GM18505 (cell line): ENCODE measurements around the gene PPP2R5C.
"Not testable (repeated sequence)": the region's sequence is repeated elsewhere in the genome, so short reads cannot be mapped to it uniquely, and the experiment has no call there.

Experiments used
- ATAC-seq: cut with Tn5 transposase; IDR thresholded peaks from one replicate; pipeline ENCODE4 v1.9.1; 2021; ENCODE audit not compliant: unreplicated experiment
- POLR2A ChIP-seq: IDR thresholded peaks from 4 replicates; pipeline ENCODE4 v1.6.1; 2011; ENCODE audit warnings: borderline replicate concordance; ENCODE audit not compliant: insufficient read depth, insufficient read length; ENCODE audit errors: extremely low read depth

PPP2R5C gene

GRCh38 chr14:101961746-101962502 lies 200.4 kb downstream of the PPP2R5C start:
- ATAC-seq, result no peak
- no peak for TF ChIP-seq POLR2A

GRCh38 chr14:101962503-101962874 lies 201.0 kb downstream of the PPP2R5C start:
- no peak for ATAC-seq
- no peak for TF ChIP-seq POLR2A

DNA sequence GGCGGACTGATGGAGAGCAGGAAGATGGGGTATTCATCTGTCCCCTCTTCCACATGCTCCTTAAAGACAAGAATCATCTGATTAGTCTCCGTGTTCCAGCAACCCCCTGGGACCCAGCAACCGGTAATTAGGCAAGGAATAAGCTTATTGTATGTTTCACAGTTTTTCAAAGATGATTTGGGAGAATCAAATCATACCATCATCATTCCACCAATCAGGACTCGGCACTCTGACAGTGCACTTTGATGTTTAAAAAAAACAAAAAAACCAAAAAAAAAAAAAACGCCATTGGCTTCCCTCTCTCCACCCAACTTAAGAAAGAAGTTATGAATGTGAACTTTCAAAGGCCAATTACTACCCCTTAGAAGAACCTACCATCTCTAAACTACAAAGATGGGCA lies 201.5 kb downstream of the PPP2R5C start:
- no peak for ATAC-seq

GRCh38 chr14:101963656-101964296 lies 202.3 kb downstream of the PPP2R5C start:
- no peak for TF ChIP-seq POLR2A

More for the DNA sequence above, 201.5 kb downstream of the PPP2R5C start:
- no peak for TF ChIP-seq POLR2A

GRCh38 chr14:101964297-101965180 lies 203.0 kb downstream of the PPP2R5C start, which contains the start of gene DYNC1H1:
TSS of gene DYNC1H1 (plus strand) at chr14:101964573. CDS start at chr14:101964692, 119 bp downstream.
- TF ChIP-seq POLR2A, result peak; percentile 92
- peak; percentile 83 for ATAC-seq

More at GRCh38 chr14:101963656-101964296, 202.3 kb downstream of the PPP2R5C start:
- ATAC-seq, result no peak

DNA sequence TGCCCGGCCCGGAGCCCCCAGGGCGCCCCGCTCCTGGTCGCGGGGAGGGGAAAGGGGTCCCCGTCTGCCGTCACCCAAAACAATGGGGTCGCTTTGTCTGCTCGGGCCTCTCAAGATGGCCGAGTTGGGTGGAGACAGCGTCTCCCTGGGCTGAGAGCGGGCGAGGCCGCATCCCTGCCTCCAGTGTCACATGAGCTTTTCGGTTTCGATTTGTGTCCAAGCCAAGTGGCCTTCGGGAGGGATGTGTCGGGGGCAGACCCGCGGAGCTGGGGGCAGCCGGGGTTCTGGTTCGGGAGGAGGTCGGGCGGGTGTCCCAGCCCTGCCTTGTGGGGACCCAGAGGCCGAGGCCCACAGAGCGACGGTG lies 203.7 kb downstream of the PPP2R5C start:
- TF ChIP-seq POLR2A, result peak; percentile 56
- ATAC-seq, result peak; percentile 37

- ATAC-seq, result no peak
- TF ChIP-seq POLR2A, result no peak
Measured at GRCh38 chr14:101965770-101966722, 204.5 kb downstream of the PPP2R5C start.

DNA sequence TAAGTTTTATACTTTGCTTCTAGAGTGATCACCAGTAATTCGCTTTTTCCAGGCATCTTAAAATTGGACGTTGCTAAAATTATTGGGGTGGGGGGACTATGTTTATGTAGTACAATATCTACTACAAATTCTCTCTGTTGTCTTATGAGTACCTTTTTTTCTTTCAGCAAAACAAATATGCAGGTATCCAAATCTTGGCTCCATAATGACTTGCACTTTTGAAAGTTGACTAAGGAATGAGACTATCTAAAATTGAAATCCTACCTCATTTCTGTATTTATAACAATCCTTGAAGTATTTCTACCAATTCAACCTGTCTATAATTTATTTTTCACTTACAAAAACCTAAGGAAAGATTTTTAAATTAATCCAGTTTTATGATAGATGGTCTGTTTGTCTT lies 205.2 kb downstream of the PPP2R5C start:
- no peak for ATAC-seq
- no peak for TF ChIP-seq POLR2A

- no peak for ATAC-seq
- no peak for TF ChIP-seq POLR2A
Measured at GRCh38 chr14:101968186-101968585, 206.7 kb downstream of the PPP2R5C start.

- no peak for TF ChIP-seq POLR2A
- no peak for ATAC-seq
Measured at GRCh38 chr14:101969481-101969880, 208.0 kb downstream of the PPP2R5C start.

DNA sequence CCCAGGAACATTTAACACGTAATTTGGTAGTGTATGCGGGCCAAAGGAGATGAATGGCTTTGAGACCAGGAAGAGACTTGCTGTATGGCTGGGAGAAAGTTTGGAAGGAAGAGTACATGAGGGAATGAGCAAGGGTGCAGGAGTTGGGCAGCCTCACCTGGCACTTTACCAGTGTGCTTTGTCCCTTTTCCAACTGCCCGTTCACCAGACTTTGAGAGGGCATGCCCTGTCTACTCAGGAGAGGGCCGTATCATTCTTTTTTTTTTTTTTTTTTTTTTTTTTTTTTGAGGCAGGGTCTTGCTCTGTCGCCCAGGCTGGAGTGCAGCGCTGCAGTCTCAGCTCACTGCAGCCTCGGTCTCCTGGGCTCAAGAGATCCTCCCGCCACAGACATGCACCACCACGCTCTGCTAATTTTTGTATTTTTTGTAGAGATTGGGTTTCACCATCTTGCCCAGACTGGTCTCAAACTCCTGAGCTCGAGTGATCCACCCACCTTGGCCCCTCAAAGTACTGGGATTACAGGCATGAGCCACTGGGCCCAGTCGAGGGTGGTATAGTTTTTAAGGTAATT lies 209.4 kb downstream of the PPP2R5C start:
- no peak for ATAC-seq
- no peak for TF ChIP-seq POLR2A

GRCh38 chr14:101971458-101971857 lies 209.9 kb downstream of the PPP2R5C start:
- not testable (repeated sequence) for ATAC-seq

GRCh38 chr14:101972126-101972866 lies 210.8 kb downstream of the PPP2R5C start:
- no peak for TF ChIP-seq POLR2A
- no peak for ATAC-seq
